HG03342 (cell line): Measurements from ENCODE around the gene DGKH.
"Not testable (repeated sequence)": the region's sequence is repeated elsewhere in the genome, so short reads cannot be mapped to it uniquely, and the experiment has no call there.

Source experiments
- ATAC-seq: cut with Tn5 transposase; IDR thresholded peaks from one replicate; pipeline ENCODE4 v1.9.1; 2021; ENCODE audit warnings: mild to moderate bottlenecking, moderate library complexity; ENCODE audit not compliant: unreplicated experiment

The DGKH gene

GRCh38 chr13:42153199-42154113 lies 105.0 kb downstream of the DGKH start:
- ATAC-seq = no peak

- no peak for ATAC-seq
Observed at GRCh38 chr13:42155251-42155650, 106.8 kb downstream of the DGKH start.

GRCh38 chr13:42163338-42163737 lies 114.9 kb downstream of the DGKH start:
- not testable (repeated sequence) for ATAC-seq

GRCh38 chr13:42163910-42164309 lies 115.5 kb downstream of the DGKH start:
- ATAC-seq = not testable (repeated sequence)

DNA sequence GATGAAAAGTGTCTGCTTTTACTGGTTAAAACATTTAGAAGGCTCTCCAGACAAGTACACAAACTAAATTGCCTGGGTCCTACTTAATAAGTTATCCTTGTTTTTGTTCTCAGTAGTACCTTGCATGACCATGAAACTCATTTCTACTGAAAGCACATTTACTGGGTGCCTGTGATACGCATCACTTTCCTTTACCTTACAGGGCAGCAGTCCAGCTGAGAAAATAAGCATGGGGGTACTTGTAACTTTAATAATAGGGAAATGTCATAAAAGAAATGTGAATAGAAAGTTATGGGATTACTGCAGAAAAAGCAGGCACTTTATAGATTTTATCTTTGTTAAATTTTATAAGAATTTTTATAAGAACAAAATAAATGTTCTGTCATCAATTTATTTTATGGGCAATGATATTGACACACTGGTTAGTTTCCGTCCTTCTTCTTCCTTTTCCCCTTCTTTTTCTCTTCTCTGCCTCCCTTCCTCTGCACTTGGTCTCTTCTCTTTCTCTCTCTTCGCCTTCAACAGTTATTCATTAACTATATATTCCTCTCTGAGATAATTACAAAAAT lies 116.2 kb downstream of the DGKH start:
- ATAC-seq = no peak

- ATAC-seq = no peak
Observed at GRCh38 chr13:42168496-42168895, 120.0 kb downstream of the DGKH start.

GRCh38 chr13:42170029-42170428 lies 121.6 kb downstream of the DGKH start:
- no peak for ATAC-seq

DNA sequence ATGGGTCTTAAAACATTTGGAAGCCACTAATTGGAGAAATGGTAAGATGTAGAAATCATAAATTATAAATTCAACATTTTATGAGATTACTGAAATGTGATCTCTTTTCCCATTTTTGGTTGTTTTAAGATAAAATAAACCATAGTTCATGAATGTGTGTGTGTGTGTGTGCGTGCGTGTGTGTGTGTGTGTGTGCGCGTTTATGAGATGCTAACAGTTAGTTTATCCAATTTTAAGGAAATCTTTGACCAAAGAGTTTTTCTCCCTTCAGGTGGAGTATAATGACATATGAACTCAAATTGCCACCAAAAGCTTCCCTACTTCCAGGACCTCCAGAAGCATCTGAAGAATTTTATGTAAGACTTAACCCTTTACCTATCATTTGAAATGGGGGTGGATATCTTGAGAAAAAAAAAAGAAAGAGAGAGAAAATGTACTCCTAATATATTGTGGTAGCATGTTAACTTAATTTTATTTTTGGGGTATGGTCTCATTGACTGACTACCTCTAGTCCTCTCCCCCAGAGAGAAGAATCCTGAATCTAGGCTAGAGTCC lies 125.4 kb downstream of the DGKH start:
- no peak for ATAC-seq

DNA sequence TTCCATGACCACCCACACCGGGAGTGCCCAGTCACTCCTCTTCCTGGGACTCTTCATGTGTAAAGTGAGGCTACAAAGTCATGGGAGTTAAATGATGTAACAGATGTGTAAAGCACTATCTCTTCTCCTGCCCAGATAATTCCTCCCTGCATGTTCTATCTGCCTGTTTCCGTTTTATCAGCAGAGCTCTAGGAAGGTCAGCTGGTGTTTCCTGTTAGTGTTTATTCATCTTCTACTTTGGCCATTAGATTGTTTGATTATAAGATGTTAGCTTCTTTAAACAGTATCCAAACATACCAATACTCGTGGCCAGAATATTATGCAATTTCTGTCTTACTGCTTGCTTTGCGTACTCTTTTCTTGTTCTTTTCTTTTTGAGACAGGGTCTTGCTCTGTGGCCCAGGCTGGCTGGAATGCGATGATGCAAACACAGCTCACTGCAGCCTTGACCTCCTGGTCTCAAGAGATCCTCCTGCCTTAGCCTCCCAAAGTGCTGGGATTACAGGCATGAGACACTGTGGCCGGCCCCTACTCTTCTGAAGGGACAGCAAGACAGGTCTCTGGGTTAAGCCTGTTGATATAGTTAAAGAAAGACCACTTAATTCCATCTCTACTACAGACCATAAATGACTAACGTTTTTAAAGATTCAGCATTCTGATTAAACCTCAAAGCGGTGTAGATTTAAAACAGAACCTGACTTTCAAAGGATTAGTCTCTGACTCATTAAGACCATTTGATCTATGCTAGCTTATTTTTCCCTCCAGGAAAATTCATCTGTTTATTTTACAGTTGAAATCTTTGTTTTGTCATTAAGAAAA lies 126.1 kb downstream of the DGKH start:
- ATAC-seq = no peak

DNA sequence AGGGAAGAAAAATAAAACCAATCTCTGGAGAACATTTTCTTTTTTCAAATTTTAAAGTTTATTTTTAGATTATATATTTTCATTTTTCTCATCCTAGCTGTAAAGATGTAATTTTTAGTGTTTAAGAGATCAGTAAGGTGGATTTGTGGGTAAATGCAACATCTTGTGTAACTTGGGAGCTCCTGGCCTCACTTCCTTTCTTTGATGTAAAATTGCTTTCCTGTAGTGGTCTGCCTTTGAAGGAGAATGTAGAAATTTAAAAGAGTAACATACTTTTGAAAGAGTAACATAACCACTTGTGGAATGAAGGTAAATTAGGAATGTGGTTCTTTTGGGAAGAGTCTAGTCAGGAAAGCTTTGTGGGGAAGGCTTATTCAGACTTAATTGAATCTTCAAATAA lies 127.8 kb downstream of the DGKH start:
- ATAC-seq = no peak

GRCh38 chr13:42177189-42177588 lies 128.7 kb downstream of the DGKH start:
- ATAC-seq = no peak

DNA sequence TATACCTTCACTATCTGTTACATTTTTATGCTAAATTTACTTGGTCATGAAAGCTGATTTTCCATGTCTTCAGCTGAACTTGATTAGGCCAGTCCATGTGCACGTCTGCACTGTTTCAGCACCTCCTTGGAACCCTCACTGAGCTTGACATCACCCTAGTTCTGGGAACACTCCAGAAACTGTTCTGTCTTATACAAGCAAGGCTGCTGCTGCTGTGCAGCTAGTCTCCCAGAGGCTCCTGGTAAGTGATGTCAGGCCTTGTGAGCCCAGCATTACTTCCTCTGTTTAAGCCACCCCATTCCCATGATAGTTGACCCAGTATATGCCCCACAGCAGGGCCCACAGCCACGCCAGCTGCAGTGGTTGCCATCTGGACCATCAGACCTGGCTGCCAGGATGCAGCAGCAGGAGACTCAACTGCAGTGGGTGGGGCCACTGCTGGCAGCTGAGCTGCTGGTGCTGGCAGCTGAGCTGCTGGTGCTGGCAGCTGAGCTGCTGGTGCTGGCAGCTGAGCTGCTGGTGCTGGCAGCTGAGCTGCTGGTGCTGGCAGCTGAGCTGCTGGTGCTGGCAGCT lies 133.0 kb downstream of the DGKH start:
- no peak for ATAC-seq

DNA sequence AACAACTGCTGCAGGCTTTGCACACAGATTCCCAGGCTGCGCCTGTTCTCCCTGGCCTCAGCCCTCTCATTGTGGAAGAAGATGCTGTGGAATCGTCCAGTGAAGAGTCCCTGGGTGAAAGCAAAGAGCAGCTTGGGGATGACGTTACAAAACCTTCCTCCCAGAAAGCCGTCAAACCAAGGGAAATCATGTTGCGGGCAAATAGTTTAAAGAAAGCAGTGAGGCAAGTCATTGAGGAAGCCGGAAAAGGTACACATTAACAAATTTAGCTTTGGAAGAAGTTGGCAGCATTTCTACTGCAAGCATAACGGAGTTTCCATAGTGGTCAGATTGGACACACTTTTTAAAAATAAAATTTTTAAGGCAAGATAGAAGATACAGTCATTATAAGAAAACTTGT lies 140.6 kb downstream of the DGKH start:
- ATAC-seq = no peak

GRCh38 chr13:42190529-42190928 lies 142.1 kb downstream of the DGKH start:
- no peak for ATAC-seq

DNA sequence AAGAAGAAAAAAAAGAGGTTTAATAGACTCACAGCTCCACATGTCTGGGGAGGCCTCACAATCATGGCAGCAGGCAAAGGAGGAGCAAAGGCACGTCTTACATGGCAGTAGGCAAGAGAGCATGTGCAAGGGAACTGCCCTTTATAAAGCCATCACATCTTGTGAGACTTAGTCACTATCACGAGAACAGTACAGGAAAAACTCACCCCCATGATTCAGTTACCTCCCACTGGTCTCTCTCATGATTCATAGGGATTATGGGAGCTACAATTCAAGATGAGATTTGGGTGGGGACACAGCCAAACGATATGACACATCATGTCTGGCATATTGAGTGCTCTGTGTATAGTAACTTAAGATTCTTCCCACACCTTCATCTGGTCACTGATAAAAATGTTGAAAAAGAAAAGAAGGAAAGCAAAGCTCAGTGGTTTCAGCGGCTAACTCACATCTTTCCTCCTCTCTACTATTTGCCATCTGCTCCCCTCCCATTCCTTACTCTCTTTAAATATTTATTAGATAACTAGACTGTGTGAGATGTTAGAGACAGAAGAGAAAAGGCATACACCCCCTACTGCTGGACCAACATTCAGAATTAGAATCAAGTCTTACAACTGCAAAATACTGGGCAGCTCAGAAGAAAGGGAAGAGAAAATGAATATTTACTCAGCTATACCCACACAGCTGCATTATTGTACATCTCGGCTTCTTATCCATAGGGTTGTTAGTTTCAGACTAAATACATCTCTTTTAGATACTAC lies 163.4 kb downstream of the DGKH start:
- ATAC-seq = no peak

DNA sequence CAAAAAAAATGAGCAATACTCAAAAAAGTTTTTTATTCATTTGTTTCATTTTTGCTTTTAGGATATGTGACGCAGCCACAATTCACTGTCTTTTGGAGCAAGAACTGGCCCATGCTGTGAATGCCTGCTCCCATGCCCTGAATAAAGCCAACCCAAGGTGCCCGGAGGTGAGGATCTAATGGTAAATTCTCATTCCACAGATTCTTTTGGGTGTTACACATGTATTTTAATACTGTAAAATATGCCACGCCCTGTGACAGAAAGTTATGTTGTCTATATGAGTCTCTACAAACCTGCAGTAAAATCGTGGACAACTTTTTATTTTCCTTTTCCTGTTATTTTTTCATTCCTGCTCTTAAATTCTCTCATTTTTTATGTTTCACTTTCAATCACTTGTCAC lies 166.0 kb downstream of the DGKH start:
- no peak for ATAC-seq

GRCh38 chr13:42215578-42216421 lies 167.4 kb downstream of the DGKH start:
- no peak for ATAC-seq

GRCh38 chr13:42216422-42216735 lies 167.9 kb downstream of the DGKH start:
- no peak for ATAC-seq

DNA sequence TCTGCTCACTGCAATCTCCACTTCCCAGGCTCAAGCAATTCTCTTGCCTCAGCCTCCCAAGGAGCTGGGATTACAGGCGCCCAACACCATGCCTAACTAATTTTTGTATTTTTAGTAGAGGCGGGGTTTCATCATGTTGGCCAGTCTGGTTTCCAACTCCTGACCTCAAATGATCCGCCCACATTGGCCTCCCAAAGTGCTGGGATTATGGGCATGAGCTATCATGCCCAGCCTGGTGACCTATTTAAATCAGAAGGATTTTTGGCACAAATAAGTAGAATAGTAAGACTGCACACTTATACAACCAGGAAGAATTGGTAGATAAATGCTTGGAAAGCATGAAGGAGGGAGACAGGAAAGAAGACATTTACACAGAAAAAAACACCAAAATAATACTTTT lies 170.1 kb downstream of the DGKH start:
- no peak for ATAC-seq

DNA sequence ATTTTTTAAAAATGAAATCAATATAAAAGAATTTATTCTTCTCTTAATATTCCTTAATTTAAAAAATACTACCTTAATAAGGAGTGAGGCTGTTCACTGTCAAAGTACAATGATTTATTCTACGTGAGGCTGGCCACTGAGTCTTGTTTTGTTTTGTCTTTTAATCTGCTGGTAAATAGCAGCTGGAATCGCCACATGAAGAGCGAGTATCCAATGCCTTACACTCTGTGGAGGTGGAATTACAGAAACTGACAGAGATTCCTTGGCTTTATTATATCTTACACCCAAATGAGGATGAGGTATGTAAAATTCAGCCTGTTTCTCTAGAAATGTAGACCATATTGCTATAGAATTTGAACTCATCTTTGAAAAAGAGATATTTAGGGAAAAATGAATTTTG lies 170.6 kb downstream of the DGKH start:
- no peak for ATAC-seq
